Adrenal gland (tissue), 12 donors: ENCODE results near the gene EFNA3. TPM values are rescaled to one million over a fixed set of nuclear protein-coding genes. Genes with fewer than 3 reads are reported as not detected.

ENCODE experiments used
- DNase-seq, 7 donors: peaks; one replicate each; pipeline ENCODE4 v3.0.0-alpha.2; 2019 to 2020
- H3K27ac ChIP-seq, 5 donors: fragments of 200-600 bp; sonication (generic) in 4 of 5; 1 replicate in 3 of 5; 2 replicates in 2 of 5; pipeline versions ENCODE4 v1.5.1 to v1.8.0; 2016 to 2020; ENCODE audit warnings: mild to moderate bottlenecking in 1 of 5
- H3K27me3 ChIP-seq: fragments of 200-600 bp; 2 replicates; pipeline ENCODE4 v1.8.0; 2021
- H3K36me3 ChIP-seq, 2 donors: fragments of 200-600 bp; replicated peaks in 1 of 2; 1 replicate in 1 of 2; 2 replicates in 1 of 2; pipeline versions ENCODE4 v1.5.1 to v1.8.0; 2018 to 2022
- H3K4me1 ChIP-seq, 2 donors: fragments of 200-600 bp; replicated peaks in 1 of 2; 1 replicate in 1 of 2; 2 replicates in 1 of 2; pipeline versions ENCODE4 v1.5.1 to v1.8.0; 2018 to 2021
- H3K4me3 ChIP-seq, 4 donors: fragments of 200-600 bp; sonication (generic) in 3 of 4; one replicate each; pipeline ENCODE4 v1.5.1; 2016 to 2018
- H3K9me3 ChIP-seq, 3 donors: fragments of 200-600 bp; sonication (generic) in 1 of 3; replicated peaks in 1 of 3; 1 replicate in 2 of 3; 2 replicates in 1 of 3; pipeline versions ENCODE4 v1.5.1 to v1.8.0; 2016 to 2021
- POLR2A ChIP-seq, 2 donors: fragments of 450-650 bp; IDR thresholded peaks; one replicate each; pipeline ENCODE4 v1.6.1; 2017; ENCODE audit warnings: antibody characterized with exemption in 2 of 2, mild to moderate bottlenecking in 2 of 2, moderate library complexity in 1 of 2
- WGBS, 4 donors: extraction: QIAGEN DNeasy Blood & Tissue Kit in 2 of 4; methylation state at CpG; one replicate each; pipeline versions ENCODE4 v1.1.5 to v1.1.7; 2013 to 2017; 5-methylcytosine and 5-hydroxymethylcytosine counted together
- intact Hi-C, 2 donors: fragments of 100-400 bp; cut with DNase I; formaldehyde crosslinking; loops; one replicate each; pipeline versions ENCODE4 v1.14.1 to v1.15.0; 2022 to 2023
- polyA plus RNA-seq, 3 donors: library from polyadenylated mRNA; stranded (reverse); fragments of 200-250 nt in 2 of 3; fragments of 350-450 nt in 1 of 3; fragmentation: Illumina TruSeq in 1 of 3; extraction: RNeasy Lipid Tissue Mini Kit (QIAGEN cat#74804) in 1 of 3; gene quantifications; one replicate each; pipeline ENCODE4 v1.2.3, GENCODE V29; 2013 to 2014
- total RNA-seq, 9 donors: library from RNA; depleted of rRNA in 4 of 9; stranded (reverse); fragments of >200 nt in 4 of 9; fragments of 120-200 nt in 1 of 9; fragmentation: NEBNext Ultra II Directional in 1 of 9; extraction: Animal tissue kit (Norgen Biotek cat#: 25700) in 1 of 9; gene quantifications; one replicate each; pipeline versions ENCODE4 v1.1.0 to v1.2.4, GENCODE V29; 2013 to 2023
- TF ChIP-seq, protein P1 (sequence below), 6 experiments: fragments of 450-650 bp in 4 of 6; fragments of 200-600 bp in 2 of 6; sonication (generic) in 1 of 6; IDR thresholded peaks; 1 replicate in 5 of 6; 2 replicates in 1 of 6; pipeline versions ENCODE4 v1.5.1 to v1.8.0; 2016 to 2021; ENCODE audit warnings: antibody characterized with exemption in 6 of 6, mild to moderate bottlenecking in 2 of 6, moderate library complexity in 1 of 6
- donor health status: healthy with polysubstance abuse.
- donor health status: Bipolar disorder and iron deficiency.
- donor health status: DM: yes; HTN: yes; CAD: no.
- donor health status: DM: no; HTN: no; CAD: no.
- donor health status: DM: no; HTN: no; CAD: no.
- donor health status: DM: yes; HTN: yes; CAD: no.

Gene EFNA3
- total and polyA plus RNA-seq, 12 donors, result 1.4 to 7.3 (median 3.3) TPM

DNA sequence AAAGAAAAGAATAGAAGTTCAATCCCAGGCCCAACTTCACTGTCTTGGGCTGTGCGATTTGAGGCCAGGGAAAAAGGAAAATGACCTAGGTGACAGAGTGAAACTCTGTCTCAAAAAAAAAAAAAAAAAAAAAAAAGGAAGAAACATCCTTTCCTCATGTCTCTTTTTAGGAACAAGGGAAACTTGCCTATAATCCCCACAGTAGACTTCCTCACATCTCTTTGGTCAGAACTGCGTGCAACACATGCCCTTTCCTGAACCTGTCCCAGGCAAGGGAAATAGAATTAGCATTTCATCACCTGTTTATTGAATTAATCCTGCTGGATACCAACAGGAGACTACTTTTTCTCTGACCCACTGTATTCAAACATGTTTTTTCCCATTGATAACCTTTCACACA, 42.7 kb upstream of the EFNA3 start:
- TF ChIP-seq, protein P1, sequence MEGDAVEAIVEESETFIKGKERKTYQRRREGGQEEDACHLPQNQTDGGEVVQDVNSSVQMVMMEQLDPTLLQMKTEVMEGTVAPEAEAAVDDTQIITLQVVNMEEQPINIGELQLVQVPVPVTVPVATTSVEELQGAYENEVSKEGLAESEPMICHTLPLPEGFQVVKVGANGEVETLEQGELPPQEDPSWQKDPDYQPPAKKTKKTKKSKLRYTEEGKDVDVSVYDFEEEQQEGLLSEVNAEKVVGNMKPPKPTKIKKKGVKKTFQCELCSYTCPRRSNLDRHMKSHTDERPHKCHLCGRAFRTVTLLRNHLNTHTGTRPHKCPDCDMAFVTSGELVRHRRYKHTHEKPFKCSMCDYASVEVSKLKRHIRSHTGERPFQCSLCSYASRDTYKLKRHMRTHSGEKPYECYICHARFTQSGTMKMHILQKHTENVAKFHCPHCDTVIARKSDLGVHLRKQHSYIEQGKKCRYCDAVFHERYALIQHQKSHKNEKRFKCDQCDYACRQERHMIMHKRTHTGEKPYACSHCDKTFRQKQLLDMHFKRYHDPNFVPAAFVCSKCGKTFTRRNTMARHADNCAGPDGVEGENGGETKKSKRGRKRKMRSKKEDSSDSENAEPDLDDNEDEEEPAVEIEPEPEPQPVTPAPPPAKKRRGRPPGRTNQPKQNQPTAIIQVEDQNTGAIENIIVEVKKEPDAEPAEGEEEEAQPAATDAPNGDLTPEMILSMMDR (IDR thresholded peaks at IDR 0.05), result no peak
- no peak for TF ChIP-seq POLR2A (IDR thresholded peaks at IDR 0.05)
- intact Hi-C loops, result no loop called here
- H3K9me3 ChIP-seq, result no peaks in the 10 kb centered on the region
- no peaks in the 10 kb centered on the region for H3K36me3 ChIP-seq
- no peak for DNase-seq
- no peaks in the 10 kb centered on the region for H3K27me3 ChIP-seq
- 73 to 83% (median 79%) methylated on average over 2 of the region's 2 CpGs for WGBS, 4 donors
- no peaks in the 10 kb centered on the region for H3K4me1 ChIP-seq
- H3K4me3 ChIP-seq, result no peak overlapping the region
- no peak overlapping the region for H3K27ac ChIP-seq

GRCh38 chr1:155037043-155037442, 41.6 kb upstream of the EFNA3 start:
- intact Hi-C loops, result no loop called here
- Histone ChIP-seq H3K4me3 (no peak overlapping the region), H3K27me3 (no peaks in the 10 kb centered on the region), H3K27ac (no peak overlapping the region), H3K9me3 (no peaks in the 10 kb centered on the region), H3K36me3 (no peaks in the 10 kb centered on the region), H3K4me1 (no peaks in the 10 kb centered on the region)
- 87 to 94% (median 92%) methylated on average over 3 of the region's 3 CpGs for WGBS, 4 donors
- no peak for DNase-seq
- no peak for TF ChIP-seq POLR2A (IDR thresholded peaks at IDR 0.05)
- TF ChIP-seq, protein P1 (IDR thresholded peaks at IDR 0.05), result no peak

- intact Hi-C loops, result no loop called here
These were observed 40.7 kb upstream of the EFNA3 start for GRCh38 chr1:155037851-155038441.

GRCh38 chr1:155038602-155039307, 39.9 kb upstream of the EFNA3 start:
- 63 to 70% (median 67%) methylated on average over 8 of the region's 8 CpGs for WGBS, 4 donors
- TF ChIP-seq POLR2A (IDR thresholded peaks at IDR 0.05), result no peak
- TF ChIP-seq, protein P1 (IDR thresholded peaks at IDR 0.05), result no peak
- intact Hi-C loops, result no loop called here

More at GRCh38 chr1:155037851-155038441, 40.7 kb upstream of the EFNA3 start:
- Histone ChIP-seq H3K4me3 (no peak overlapping the region), H3K27ac (no peak overlapping the region), H3K36me3 (no peaks in the 10 kb centered on the region), H3K27me3 (no peaks in the 10 kb centered on the region), H3K4me1 (no peaks in the 10 kb centered on the region), H3K9me3 (no peaks in the 10 kb centered on the region)
- no peak for DNase-seq
- WGBS, 4 donors, result 86 to 93% (median 89%) methylated on average over 6 of the region's 6 CpGs
- TF ChIP-seq POLR2A (IDR thresholded peaks at IDR 0.05), result no peak
- TF ChIP-seq, protein P1 (IDR thresholded peaks at IDR 0.05), result no peak

More at GRCh38 chr1:155038602-155039307, 39.9 kb upstream of the EFNA3 start:
- H3K36me3 ChIP-seq, result no peaks in the 10 kb centered on the region
- H3K27ac ChIP-seq, result no peak overlapping the region
- DNase-seq, result no peak
- no peaks in the 10 kb centered on the region for H3K27me3 ChIP-seq
- H3K9me3 ChIP-seq, result no peaks in the 10 kb centered on the region
- H3K4me3 ChIP-seq, result no peak overlapping the region
- no peaks in the 10 kb centered on the region for H3K4me1 ChIP-seq
